ENCODE measurements around the gene IDH3G. TPM values are rescaled to one million over a fixed set of nuclear protein-coding genes. Genes with fewer than 3 reads are reported as not detected.

The IDH3G gene
- total RNA-seq, 1 donor from 2014 or later: 40.3 TPM

GRCh38 chrX:153773741-153774575 lies 20.2 kb downstream of the IDH3G start:
- Histone ChIP-seq H3K4me3 (no peak overlapping the region), H3F3A (ENCODE audit: low read depth) (no peaks in the 10 kb centered on the region), H3K4me1 (no peaks in the 10 kb centered on the region), H2AFZ (replicated peaks) (no peak overlapping the region), H4K20me1 (ENCODE audit: low read depth) (no peaks in the 10 kb centered on the region), H3K27ac (no peak overlapping the region), H3K79me2 (ENCODE audit: low read depth) (no peaks in the 10 kb centered on the region), H3K9ac (no peak overlapping the region), H3K27me3 (no peaks in the 10 kb centered on the region), H3K9me3 (ENCODE audit: low read depth) (no peaks in the 10 kb centered on the region), H3K4me2 (no peak overlapping the region), H3K36me3 (no peaks in the 10 kb centered on the region)
- Mint-ChIP-seq H3K4me3 (no peak overlapping the region), H3K36me3 (no peaks in the 10 kb centered on the region), H3K4me1 (no peaks in the 10 kb centered on the region), H3K27me3 (ENCODE audit: insufficient read depth, low read depth) (peaks cover 2% of the 10 kb centered on the region), H3K9me3 (peaks cover 5% of the 10 kb centered on the region), H3K27ac (no peak overlapping the region)
- DNase-seq (ENCODE audit: low spot score): no peak
- TF ChIP-seq EZH2 (IDR thresholded peaks at IDR 0.05) (no peak), EZH2phosphoT487 (IDR thresholded peaks at IDR 0.05) (no peak), CTCF (IDR thresholded peaks at IDR 0.05) (no peak)

DNA sequence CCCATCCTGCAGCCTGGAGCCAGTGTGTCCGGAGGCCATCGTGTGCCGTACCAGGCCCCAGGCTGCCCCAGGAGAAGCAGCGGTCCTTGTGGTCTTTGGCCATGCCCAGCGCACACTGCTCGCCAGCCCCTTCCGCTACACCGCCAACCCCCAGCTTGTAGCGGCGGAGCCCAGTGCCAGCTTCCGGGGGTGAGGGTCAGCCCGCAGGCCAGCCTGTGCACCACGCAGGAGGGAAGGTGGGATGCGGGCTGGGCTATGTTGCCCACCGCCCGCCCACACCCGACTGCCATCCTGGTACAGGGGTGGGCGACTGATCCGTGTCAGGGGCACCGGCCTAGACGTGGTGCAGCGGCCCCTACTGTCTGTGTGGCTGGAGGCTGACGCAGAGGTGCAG lies 21.0 kb downstream of the IDH3G start:
- H3K36me3 ChIP-seq: no peaks in the 10 kb centered on the region
- H3K27ac Mint-ChIP-seq: no peak overlapping the region
- H3K4me1 Mint-ChIP-seq: no peaks in the 10 kb centered on the region
- no peaks in the 10 kb centered on the region for H3K4me1 ChIP-seq
- H3K36me3 Mint-ChIP-seq: no peaks in the 10 kb centered on the region
- H3K27me3 ChIP-seq: no peaks in the 10 kb centered on the region
- H4K20me1 ChIP-seq (ENCODE audit: low read depth): no peaks in the 10 kb centered on the region
- peaks cover 2% of the 10 kb centered on the region for H3K27me3 Mint-ChIP-seq (ENCODE audit: insufficient read depth, low read depth)
- no peak for TF ChIP-seq EZH2 (IDR thresholded peaks at IDR 0.05)
- no peak for TF ChIP-seq EZH2phosphoT487 (IDR thresholded peaks at IDR 0.05)
- no peak for TF ChIP-seq CTCF (IDR thresholded peaks at IDR 0.05)
- no peak overlapping the region for H3K4me2 ChIP-seq
- peaks cover 5% of the 10 kb centered on the region for H3K9me3 Mint-ChIP-seq
- no peaks in the 10 kb centered on the region for H3K9me3 ChIP-seq (ENCODE audit: low read depth)
- DNase-seq (ENCODE audit: low spot score): no peak
- H3K4me3 ChIP-seq: no peak overlapping the region
- H3F3A ChIP-seq (ENCODE audit: low read depth): no peaks in the 10 kb centered on the region
- H3K79me2 ChIP-seq (ENCODE audit: low read depth): no peaks in the 10 kb centered on the region
- no peak overlapping the region for H3K4me3 Mint-ChIP-seq
- no peak overlapping the region for H3K27ac ChIP-seq
- H3K9ac ChIP-seq: no peak overlapping the region
- H2AFZ ChIP-seq (replicated peaks): no peak overlapping the region

DNA sequence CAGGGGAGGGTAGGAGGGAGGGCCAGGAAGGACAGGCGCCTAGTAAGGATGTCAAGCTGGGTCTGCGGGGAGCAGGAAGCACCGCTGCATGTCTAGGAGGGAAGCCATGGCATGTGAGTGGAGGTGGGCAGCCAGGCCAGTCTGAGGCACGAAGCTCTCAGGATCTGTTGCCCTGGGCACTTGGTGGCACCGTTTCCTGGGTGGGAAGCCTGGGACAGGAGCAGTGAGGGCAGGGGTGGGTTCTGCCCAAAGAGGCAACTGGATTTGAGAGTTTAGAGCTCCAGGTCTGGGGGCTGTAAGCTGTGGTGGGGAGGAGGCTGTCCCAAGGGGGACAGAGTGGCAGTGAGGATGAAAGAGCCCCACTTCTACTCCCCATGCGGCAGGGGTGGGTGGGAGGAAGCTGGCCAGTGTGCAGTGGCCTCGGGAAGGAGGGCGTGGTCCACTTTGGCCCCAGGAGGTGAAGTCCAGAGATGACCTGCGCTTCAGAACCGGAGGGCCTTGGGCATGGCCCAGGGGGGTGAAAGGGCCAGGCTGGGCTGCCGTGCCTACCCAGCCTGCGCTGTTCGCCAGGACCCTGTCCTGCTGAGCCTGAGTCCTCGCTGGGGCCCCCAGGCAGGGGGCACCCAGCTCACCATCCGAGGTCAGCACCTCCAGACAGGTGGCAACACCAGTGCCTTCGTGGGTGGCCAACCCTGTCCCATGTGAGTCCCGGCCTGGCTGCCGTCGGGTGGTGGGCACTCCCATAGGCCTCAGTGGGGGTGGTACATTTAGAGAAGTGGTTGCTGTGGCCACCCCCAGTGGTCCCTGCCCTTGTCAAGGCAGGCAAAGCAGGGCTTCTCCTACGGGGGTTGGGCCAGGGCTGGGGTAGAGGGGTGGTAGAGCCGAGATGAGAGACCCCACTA lies 21.6 kb downstream of the IDH3G start:
- Mint-ChIP-seq H3K36me3 (no peaks in the 10 kb centered on the region), H3K9me3 (peaks cover 4% of the 10 kb centered on the region), H3K4me3 (no peak overlapping the region), H3K27ac (peak overlapping the region; percentile 50), H3K27me3 (ENCODE audit: insufficient read depth, low read depth) (peaks cover 2% of the 10 kb centered on the region), H3K4me1 (no peaks in the 10 kb centered on the region)
- no peak for TF ChIP-seq CTCF (IDR thresholded peaks at IDR 0.05)
- no peak for TF ChIP-seq EZH2 (IDR thresholded peaks at IDR 0.05)
- TF ChIP-seq EZH2phosphoT487 (IDR thresholded peaks at IDR 0.05): no peak
- no peaks in the 10 kb centered on the region for H3F3A ChIP-seq (ENCODE audit: low read depth)
- no peaks in the 10 kb centered on the region for H3K79me2 ChIP-seq (ENCODE audit: low read depth)
- no peak for DNase-seq (ENCODE audit: low spot score)
- no peaks in the 10 kb centered on the region for H3K9me3 ChIP-seq (ENCODE audit: low read depth)
- H3K9ac ChIP-seq: no peak overlapping the region
- no peak overlapping the region for H3K4me3 ChIP-seq
- H3K4me2 ChIP-seq: no peak overlapping the region
- H3K4me1 ChIP-seq: no peaks in the 10 kb centered on the region
- H2AFZ ChIP-seq (replicated peaks): no peak overlapping the region
- H3K27ac ChIP-seq: no peak overlapping the region
- no peaks in the 10 kb centered on the region for H3K27me3 ChIP-seq
- no peaks in the 10 kb centered on the region for H3K36me3 ChIP-seq
- H4K20me1 ChIP-seq (ENCODE audit: low read depth): no peaks in the 10 kb centered on the region

Data from neural progenitor cell (in vitro differentiated cells).